Astrocyte of the hippocampus (primary cell): ENCODE measurements around the gene YPEL3.
A peak's percentile ranks its signal among the peaks of the same experiment; 100 is the strongest.
"Not testable (repeated sequence)": the region's sequence is repeated elsewhere in the genome, so short reads cannot be mapped to it uniquely, and the experiment has no call there.

ENCODE experiments used
- DNase-seq: peaks from one replicate; pipeline ENCODE4 v3.0.0; 2011; ENCODE audit warnings: low read depth, low spot score

The YPEL3 gene, protein sequence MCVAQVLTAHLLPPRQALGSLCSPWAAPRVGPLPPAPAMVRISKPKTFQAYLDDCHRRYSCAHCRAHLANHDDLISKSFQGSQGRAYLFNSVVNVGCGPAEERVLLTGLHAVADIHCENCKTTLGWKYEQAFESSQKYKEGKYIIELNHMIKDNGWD

GRCh38 chr16:30096105-30096861 is at the start of gene YPEL3:
Gene YPEL3 (minus strand): TSS chr16:30096213. CDS start chr16:30095482, 731 bp downstream.
- peak; percentile 97 for DNase-seq

DNA sequence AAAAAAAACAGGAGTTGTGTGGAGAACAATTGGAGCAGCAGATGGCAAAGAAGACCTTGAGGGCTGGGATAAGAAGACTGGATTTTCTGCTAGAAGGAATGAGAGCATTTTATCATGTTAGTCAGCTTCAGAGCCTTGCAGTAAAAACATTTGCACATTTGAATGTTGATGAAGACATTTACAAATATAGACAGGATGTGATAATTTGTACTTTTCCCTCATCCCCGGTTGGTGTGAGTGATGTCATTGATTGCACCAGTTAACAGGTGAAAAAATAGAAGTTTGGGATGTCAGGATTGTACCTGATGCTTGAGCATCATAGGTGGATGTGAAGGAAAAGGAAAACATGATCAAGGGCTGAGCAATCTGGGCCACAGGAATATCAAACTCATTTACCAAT is 49.6 kb upstream of the YPEL3 start:
- DNase-seq, result no peak

- no peak for DNase-seq
Observed at GRCh38 chr16:30144917-30145316, 48.9 kb upstream of the YPEL3 start.

- DNase-seq, result no peak
Observed at GRCh38 chr16:30144017-30144416, 48.0 kb upstream of the YPEL3 start.

GRCh38 chr16:30143347-30143702 is 47.3 kb upstream of the YPEL3 start:
- no peak for DNase-seq

GRCh38 chr16:30142672-30143346 is 46.8 kb upstream of the YPEL3 start:
- DNase-seq, result no peak

DNA sequence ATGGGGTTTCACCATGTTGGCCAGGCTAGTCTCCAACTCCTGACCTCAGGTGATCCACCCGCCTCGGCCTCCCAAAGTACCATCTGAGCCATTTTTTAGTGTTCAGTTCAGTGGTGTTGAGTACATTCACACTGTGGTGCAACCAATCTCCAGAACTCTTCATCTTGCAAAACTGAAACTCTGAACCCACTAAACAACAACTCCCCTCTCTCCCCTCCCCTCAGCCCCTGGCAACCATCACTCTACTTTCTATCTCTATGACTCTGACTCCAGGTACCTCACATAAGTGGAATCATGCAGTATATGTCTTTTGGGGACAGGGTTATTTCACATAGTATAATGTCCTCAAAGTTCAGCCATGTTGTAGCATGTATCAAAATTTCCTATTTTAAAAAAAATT is 45.7 kb upstream of the YPEL3 start:
- DNase-seq, result no peak

DNA sequence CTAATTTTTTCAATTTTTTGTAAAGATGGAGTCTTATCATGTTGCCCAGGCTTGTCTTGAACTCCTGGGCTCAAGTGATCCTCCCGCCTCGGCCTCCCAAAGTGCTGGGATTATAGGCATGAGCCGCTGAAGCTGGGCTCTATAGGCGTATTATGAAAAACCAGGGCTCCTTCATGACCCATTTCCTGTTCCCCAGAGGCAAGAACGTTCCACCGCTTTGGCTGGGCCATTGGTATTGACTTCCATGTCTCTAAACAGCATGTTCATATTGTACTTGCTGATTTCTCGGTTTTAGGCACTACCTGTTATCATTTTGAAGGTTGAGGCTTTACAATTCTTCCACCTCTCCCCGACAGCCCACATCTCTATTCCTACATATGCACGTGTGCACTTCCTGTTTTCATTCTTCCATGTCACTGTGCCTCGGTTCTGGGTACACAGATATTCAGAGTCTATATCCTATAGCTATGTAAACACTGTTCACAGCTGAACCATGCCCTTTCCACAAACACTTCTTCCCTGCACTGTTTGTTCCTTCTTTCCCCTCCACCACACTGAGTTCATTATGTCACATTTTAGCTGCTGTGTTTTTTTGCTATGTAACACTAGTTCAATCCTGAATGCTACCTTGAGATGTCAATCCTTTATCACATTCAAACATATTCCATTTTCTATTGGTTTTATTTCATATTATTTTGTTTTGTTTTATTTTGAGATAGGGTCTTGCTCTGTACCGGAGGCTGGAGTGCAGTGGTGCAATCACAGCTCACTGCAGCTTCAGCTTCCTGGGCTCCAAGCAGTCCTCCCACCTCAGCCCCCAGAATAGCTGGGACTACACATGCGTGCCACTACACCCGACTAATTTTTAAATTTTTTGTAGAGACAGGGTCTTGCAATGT is 43.8 kb upstream of the YPEL3 start:
- DNase-seq, result no peak

DNA sequence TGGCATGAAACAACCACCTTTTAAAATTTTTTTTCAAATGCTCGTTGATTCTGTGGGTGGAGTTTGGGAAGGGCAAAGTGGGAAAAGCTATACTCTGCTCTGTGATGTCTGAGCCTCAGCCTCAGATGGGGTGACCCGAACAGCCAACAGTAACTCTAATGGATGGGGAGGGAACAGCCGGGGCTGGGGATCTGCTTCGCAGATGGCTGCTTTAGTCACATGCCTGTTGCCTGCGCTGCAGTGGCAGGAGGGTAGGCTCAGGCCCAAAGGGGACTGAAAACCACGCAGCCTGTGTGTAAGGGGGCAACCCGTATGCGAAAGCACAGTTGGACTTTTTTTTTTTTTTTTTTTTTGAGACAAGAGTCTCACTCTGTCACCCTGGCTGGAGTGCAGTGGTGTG is 41.9 kb upstream of the YPEL3 start:
- DNase-seq, result no peak

DNA sequence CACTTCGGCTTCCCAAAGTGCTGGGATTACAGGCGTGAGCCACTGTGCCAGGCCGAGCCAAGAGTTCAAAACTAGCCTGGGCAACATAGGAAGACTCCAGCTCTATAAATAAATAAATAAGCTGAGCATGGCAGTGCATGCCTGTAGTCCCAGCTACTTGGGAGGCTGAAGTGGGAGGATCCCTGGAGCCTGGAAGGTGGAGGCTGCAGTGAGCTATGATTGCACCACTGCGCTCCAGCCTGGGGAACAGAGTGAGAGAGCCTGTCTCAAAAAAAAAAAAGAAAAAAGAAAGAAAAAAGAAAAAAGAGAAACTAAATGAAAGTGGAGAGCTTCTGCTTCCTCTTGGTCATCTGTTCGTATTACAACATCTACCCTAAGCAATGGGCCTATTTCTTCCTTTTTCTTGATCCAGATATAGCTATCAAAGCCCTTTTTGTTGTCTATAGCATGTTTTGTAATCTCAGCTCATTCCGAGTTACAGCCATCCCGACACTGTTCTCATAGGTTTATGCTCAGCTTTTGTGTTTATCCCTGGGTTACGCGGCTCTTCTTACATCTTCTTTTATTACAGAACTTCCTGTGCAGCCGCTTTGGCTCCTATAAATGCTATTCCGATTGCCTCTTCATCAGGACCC is 41.1 kb upstream of the YPEL3 start:
- no peak for DNase-seq

DNA sequence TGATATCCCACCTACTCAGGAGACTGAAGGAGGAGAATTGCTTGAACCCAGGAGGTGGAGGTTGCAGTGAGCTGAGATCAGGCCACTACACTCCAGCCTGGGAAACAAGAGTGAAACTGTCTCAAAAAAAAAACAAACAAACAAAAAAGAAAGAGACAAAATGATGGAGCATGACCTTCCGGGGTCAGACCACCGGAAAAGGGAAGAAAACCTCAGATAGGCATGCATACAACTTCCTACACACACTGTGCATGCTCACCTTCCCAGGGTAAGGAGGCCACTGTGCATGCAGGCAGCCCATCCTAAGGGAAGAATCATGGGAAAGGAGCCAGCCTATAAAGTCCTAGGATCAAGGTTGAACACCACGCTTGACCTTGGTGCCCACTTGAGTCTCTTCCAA is 36.6 kb upstream of the YPEL3 start:
- no peak for DNase-seq

DNA sequence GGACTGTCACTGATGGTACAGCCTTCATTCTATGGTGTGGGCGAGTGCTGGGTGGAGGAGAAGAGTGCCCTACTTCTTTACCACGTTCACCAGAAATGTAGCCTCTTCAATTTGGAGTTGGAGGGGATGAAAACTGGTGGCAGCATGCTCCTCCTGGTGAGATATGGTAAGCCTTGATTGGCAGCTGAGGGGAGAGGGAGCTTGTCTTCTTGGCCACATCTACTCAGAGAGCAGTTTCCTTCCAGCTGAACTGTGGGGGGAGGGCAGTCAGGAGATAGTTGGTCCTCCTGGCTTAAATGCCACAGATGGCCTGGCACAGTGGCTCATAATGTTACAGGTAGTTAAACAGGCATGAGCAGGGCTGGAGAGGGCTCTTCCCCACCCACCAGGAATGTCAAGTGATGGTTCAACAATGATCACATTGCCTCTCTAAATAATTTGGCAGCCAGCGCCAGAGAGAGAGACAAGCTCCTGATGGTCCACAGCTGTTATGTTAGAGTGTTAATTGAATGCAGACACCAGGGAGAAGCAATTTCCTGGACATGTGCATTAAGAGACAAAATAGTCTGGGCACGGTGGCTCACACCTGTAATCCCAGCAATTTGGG is 36.0 kb upstream of the YPEL3 start:
- DNase-seq, result no peak

GRCh38 chr16:30127993-30128392 is 32.0 kb upstream of the YPEL3 start:
- no peak for DNase-seq

DNA sequence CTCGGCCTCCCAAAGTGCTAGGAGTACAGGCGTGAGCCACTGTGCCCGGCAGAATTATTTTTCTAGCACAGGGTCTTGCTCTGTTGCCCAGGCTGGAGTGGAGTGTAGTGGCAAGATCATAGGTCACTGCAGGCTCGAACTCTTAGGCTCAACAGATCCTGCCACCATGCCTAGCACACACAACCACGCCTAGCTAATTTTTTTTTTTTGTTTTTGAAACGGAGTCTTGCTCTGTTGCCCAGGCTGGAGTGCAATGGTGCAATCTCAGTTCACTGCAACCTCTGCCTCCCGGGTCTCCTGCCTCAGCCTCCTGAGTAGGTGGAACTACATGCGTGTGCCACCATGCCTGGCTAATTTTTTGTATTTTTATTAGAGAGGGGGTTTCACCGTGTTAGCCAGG is 29.7 kb upstream of the YPEL3 start:
- not testable (repeated sequence) for DNase-seq

DNA sequence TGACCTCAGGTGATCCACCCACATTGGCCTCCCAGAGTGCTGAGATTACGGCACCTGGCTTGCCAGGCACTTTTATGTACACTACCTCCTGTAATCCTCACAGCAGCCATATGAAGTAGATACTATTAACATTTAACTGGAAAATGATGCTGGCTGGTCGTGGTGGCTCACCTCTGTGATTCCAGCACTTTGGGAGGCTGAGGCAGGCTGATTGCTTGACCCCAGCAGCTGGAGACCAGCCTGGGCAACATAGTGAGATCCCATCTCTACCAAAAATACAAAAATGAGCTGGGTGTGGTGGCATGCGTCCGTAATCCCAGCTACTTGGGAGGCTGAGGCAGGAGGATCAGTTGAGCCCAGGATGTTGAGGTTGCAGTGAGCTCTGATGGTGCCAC is 29.0 kb upstream of the YPEL3 start:
- DNase-seq, result no peak

- no peak for DNase-seq
Observed at GRCh38 chr16:30122604-30123160, 26.7 kb upstream of the YPEL3 start.

- no peak for DNase-seq
Observed at GRCh38 chr16:30121741-30122571, 25.9 kb upstream of the YPEL3 start.

- no peak for DNase-seq
Observed at GRCh38 chr16:30120340-30121105, 24.5 kb upstream of the YPEL3 start.

DNA sequence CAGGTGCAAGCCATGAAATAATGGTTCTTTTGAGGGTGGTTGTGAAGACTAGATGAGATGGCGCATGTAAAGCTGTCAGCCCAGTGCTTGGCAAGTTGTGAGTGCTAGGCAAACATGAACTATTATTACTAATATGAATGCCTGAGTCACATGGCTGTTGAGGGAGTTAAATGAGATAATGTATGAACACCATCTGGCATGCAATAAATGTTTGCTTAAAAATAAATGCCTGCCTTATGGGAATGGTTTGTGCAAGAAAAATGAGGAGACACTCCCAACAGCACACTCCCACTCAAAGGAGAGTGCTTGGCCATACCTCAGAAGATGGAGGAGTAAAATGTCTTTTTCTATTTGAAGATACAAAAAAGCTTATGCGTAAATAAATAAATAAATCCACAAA is 23.4 kb upstream of the YPEL3 start:
- DNase-seq, result no peak
